ENCODE measurements around the gene ATG10. TPM values are rescaled to one million over a fixed set of nuclear protein-coding genes. Genes with fewer than 3 reads are reported as not detected.

ATG10 gene
- total and polyA plus RNA-seq, 4 donors, result 3.9 to 12.8 (median 8.7) TPM

DNA sequence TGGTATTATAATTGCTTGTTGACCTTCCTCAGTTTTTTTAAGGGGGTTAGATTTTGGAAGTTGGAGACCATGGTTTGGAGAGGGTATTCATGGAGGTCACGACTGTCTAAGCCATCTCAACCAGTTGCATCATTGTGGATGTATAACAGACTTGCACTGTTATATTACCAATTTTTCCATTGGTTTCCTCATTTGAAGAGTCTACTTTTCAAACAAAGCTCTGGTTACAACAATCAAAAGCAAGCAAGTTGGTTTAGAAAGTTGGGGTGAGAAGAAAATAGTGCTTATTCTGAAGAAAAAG is 203.0 kb downstream of the ATG10 start:
- intact Hi-C loops (cut with DNase I), result no loop called here
- no peaks in the 10 kb centered on the region for H3K4me1 ChIP-seq (ENCODE audit: control insufficient read depth in 1 of 2, insufficient read depth in 2 of 2, low read length in 2 of 2)
- ATAC-seq (ENCODE audit: low FRiP score) (no peak), DNase-seq (no peak)
- no peak overlapping the region for H3K4me3 ChIP-seq (ENCODE audit: low read length in 2 of 2)
- H3K36me3 ChIP-seq (ENCODE audit: control insufficient read depth in 1 of 2, insufficient read depth in 2 of 2, low read length in 1 of 2), result no peaks in the 10 kb centered on the region
- no peaks in the 10 kb centered on the region for H3K9me3 ChIP-seq (ENCODE audit: control insufficient read depth, low read length)
- no peaks in the 10 kb centered on the region for H3K27me3 ChIP-seq (ENCODE audit: control insufficient read depth in 1 of 2, insufficient read depth in 2 of 2, low read length in 1 of 2)
- WGBS, 2 donors, result 97 to 100% methylated on average over 1 of the region's 1 CpG
- no peak overlapping the region for H3K27ac ChIP-seq (ENCODE audit: low read depth in 1 of 2, low read length in 2 of 2)

GRCh38 chr5:82176115-82176814 is 204.4 kb downstream of the ATG10 start:
- H3K9me3 ChIP-seq (ENCODE audit: control insufficient read depth, low read length), result no peaks in the 10 kb centered on the region
- H3K27me3 ChIP-seq (ENCODE audit: control insufficient read depth in 1 of 2, insufficient read depth in 2 of 2, low read length in 1 of 2), result no peaks in the 10 kb centered on the region
- ATAC-seq (ENCODE audit: low FRiP score), result no peak
- no peak overlapping the region for H3K27ac ChIP-seq (ENCODE audit: low read depth in 1 of 2, low read length in 2 of 2)
- DNase-seq, result no peak
- no peaks in the 10 kb centered on the region for H3K36me3 ChIP-seq (ENCODE audit: control insufficient read depth in 1 of 2, insufficient read depth in 2 of 2, low read length in 1 of 2)
- intact Hi-C loops (cut with DNase I), result no loop called here
- H3K4me3 ChIP-seq (ENCODE audit: low read length in 2 of 2), result no peak overlapping the region
- 90 to 92% methylated on average over 8 of the region's 8 CpGs for WGBS, 2 donors
- no peaks in the 10 kb centered on the region for H3K4me1 ChIP-seq (ENCODE audit: control insufficient read depth in 1 of 2, insufficient read depth in 2 of 2, low read length in 2 of 2)

DNA sequence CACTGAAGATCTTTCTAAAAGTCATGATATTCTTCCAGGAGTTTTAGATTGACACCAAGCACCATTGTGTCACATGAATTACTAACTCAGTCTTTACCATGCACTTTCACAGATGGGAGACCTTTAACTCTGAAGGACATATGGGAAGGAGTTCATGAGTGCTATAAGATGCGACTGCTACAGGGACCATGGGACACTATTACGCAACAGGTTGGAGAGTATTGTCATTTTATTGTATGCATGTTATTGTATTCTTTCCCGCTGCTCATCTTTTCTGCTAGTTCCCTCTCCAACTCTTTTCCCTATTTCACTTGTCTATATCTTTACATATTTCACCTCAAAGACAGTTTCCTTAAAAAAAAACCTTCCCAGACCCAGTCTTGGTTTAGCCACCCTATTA is 206.6 kb downstream of the ATG10 start:
- Histone ChIP-seq H3K36me3 (ENCODE audit: control insufficient read depth in 1 of 2, insufficient read depth in 2 of 2, low read length in 1 of 2) (no peaks in the 10 kb centered on the region), H3K4me1 (ENCODE audit: control insufficient read depth in 1 of 2, insufficient read depth in 2 of 2, low read length in 2 of 2) (no peaks in the 10 kb centered on the region), H3K27ac (ENCODE audit: low read depth in 1 of 2, low read length in 2 of 2) (no peak overlapping the region), H3K9me3 (ENCODE audit: control insufficient read depth, low read length) (peaks cover 1% of the 10 kb centered on the region), H3K4me3 (ENCODE audit: low read length in 2 of 2) (no peak overlapping the region), H3K27me3 (ENCODE audit: control insufficient read depth in 1 of 2, insufficient read depth in 2 of 2, low read length in 1 of 2) (no peaks in the 10 kb centered on the region)
- 96 to 99% methylated on average over 3 of the region's 3 CpGs for WGBS, 2 donors
- ATAC-seq (ENCODE audit: low FRiP score) (no peak), DNase-seq (no peak)
- intact Hi-C loops (cut with DNase I), result no loop called here

- H3K4me1 ChIP-seq (ENCODE audit: control insufficient read depth in 1 of 2, insufficient read depth in 2 of 2, low read length in 2 of 2), result no peaks in the 10 kb centered on the region
- H3K27me3 ChIP-seq (ENCODE audit: control insufficient read depth in 1 of 2, insufficient read depth in 2 of 2, low read length in 1 of 2), result no peaks in the 10 kb centered on the region
- no peak overlapping the region for H3K4me3 ChIP-seq (ENCODE audit: low read length in 2 of 2)
- intact Hi-C loops (cut with DNase I), result no loop called here
- ATAC-seq (ENCODE audit: low FRiP score), result no peak
- no peaks in the 10 kb centered on the region for H3K36me3 ChIP-seq (ENCODE audit: control insufficient read depth in 1 of 2, insufficient read depth in 2 of 2, low read length in 1 of 2)
- WGBS, 2 donors, result 94 to 97% methylated on average over 2 of the region's 2 CpGs
- no peak overlapping the region for H3K27ac ChIP-seq (ENCODE audit: low read depth in 1 of 2, low read length in 2 of 2)
- H3K9me3 ChIP-seq (ENCODE audit: control insufficient read depth, low read length), result peaks cover 1% of the 10 kb centered on the region
- DNase-seq, result no peak
Observed at GRCh38 chr5:82182662-82183061, 210.8 kb downstream of the ATG10 start.

DNA sequence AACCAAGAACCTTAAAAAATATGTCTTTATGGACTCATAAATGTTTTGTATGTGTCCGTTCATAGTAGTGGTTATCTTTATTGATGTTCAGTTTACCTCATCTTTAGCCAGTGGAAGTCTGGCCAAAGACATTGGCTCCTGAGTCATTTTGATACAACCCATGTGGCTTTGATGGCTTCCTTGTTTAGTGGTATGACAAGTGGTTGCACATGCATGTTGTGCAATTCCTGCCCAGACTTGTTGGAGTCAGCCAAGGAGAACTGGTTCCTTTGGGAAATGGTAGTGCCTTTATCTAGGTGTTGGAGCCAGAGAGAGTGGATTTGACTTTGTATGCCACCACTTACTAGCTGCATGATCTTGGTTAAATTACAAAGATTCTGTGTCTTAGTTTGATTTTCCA is 212.0 kb downstream of the ATG10 start:
- Histone ChIP-seq H3K9me3 (ENCODE audit: control insufficient read depth, low read length) (peaks cover 1% of the 10 kb centered on the region), H3K4me3 (ENCODE audit: low read length in 2 of 2) (no peak overlapping the region), H3K27ac (ENCODE audit: low read depth in 1 of 2, low read length in 2 of 2) (no peak overlapping the region), H3K36me3 (ENCODE audit: control insufficient read depth in 1 of 2, insufficient read depth in 2 of 2, low read length in 1 of 2) (no peaks in the 10 kb centered on the region), H3K4me1 (ENCODE audit: control insufficient read depth in 1 of 2, insufficient read depth in 2 of 2, low read length in 2 of 2) (no peaks in the 10 kb centered on the region), H3K27me3 (ENCODE audit: control insufficient read depth in 1 of 2, insufficient read depth in 2 of 2, low read length in 1 of 2) (no peaks in the 10 kb centered on the region)
- intact Hi-C loops (cut with DNase I), result no loop called here
- WGBS, 2 donors, result 88 to 92% methylated on average over 1 of the region's 1 CpG
- no peak for ATAC-seq (ENCODE audit: low FRiP score)
- DNase-seq, result no peak

DNA sequence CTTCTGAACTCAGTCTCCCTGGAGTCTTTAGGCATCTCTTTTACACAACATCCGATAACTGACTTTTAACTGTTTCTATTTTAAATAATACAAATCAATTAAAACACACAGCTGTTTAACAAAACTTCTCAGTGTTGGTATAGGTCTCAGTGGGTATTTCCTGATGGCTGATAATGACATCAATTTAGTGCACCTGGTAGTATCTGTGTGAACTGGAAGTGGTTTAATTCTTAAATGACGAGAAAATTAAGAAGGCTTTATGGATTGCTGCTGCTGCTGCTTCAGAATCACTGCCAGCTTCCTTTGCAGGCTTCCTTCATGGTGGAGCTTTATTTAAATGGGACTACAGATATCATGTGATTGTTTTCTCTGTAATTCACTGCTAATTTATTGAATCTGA is 214.0 kb downstream of the ATG10 start:
- intact Hi-C loops (cut with DNase I), result no loop called here
- no peak for ATAC-seq (ENCODE audit: low FRiP score)
- Histone ChIP-seq H3K4me3 (ENCODE audit: low read length in 2 of 2) (no peak overlapping the region), H3K4me1 (ENCODE audit: control insufficient read depth in 1 of 2, insufficient read depth in 2 of 2, low read length in 2 of 2) (no peaks in the 10 kb centered on the region), H3K27me3 (ENCODE audit: control insufficient read depth in 1 of 2, insufficient read depth in 2 of 2, low read length in 1 of 2) (no peaks in the 10 kb centered on the region), H3K36me3 (ENCODE audit: control insufficient read depth in 1 of 2, insufficient read depth in 2 of 2, low read length in 1 of 2) (no peaks in the 10 kb centered on the region), H3K27ac (ENCODE audit: low read depth in 1 of 2, low read length in 2 of 2) (no peak overlapping the region), H3K9me3 (ENCODE audit: control insufficient read depth, low read length) (peaks cover 1% of the 10 kb centered on the region)
- 88 to 89% methylated on average over 2 of the region's 2 CpGs for WGBS, 2 donors
- DNase-seq, result no peak

- intact Hi-C loops (cut with DNase I), result no loop called here
- Histone ChIP-seq H3K27me3 (ENCODE audit: control insufficient read depth in 1 of 2, insufficient read depth in 2 of 2, low read length in 1 of 2) (no peaks in the 10 kb centered on the region), H3K36me3 (ENCODE audit: control insufficient read depth in 1 of 2, insufficient read depth in 2 of 2, low read length in 1 of 2) (no peaks in the 10 kb centered on the region), H3K4me3 (ENCODE audit: low read length in 2 of 2) (no peak overlapping the region), H3K4me1 (ENCODE audit: control insufficient read depth in 1 of 2, insufficient read depth in 2 of 2, low read length in 2 of 2) (no peaks in the 10 kb centered on the region), H3K9me3 (ENCODE audit: control insufficient read depth, low read length) (no peaks in the 10 kb centered on the region), H3K27ac (ENCODE audit: low read depth in 1 of 2, low read length in 2 of 2) (no peak overlapping the region)
- no peak for ATAC-seq (ENCODE audit: low FRiP score)
- DNase-seq, result no peak
- WGBS, 2 donors, result 76 to 80% methylated on average over 1 of the region's 1 CpG
Observed at GRCh38 chr5:82197550-82197949, 225.7 kb downstream of the ATG10 start.

DNA sequence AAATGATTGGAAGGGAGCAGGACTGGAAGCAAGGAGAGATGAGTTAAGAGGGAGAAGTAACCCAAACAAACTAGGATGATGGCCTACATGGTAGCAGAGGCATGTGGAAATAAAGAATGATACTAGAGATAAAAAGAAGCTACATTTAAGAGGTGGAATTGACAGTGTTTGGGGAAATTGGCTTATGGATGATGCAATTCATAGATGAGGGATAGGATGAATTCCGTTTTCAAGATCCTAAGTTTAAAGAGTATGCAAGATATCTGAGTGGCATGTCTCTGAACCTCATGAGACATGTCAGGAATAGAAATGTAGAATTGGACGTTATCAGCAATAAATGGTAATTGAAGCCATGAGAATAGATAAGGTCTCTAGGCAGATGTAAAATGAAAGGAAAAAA is 232.7 kb downstream of the ATG10 start:
- Histone ChIP-seq H3K4me3 (ENCODE audit: low read length in 2 of 2) (no peak overlapping the region), H3K36me3 (ENCODE audit: control insufficient read depth in 1 of 2, insufficient read depth in 2 of 2, low read length in 1 of 2) (no peaks in the 10 kb centered on the region), H3K9me3 (ENCODE audit: control insufficient read depth, low read length) (no peaks in the 10 kb centered on the region), H3K27ac (ENCODE audit: low read depth in 1 of 2, low read length in 2 of 2) (no peak overlapping the region), H3K4me1 (ENCODE audit: control insufficient read depth in 1 of 2, insufficient read depth in 2 of 2, low read length in 2 of 2) (no peaks in the 10 kb centered on the region), H3K27me3 (ENCODE audit: control insufficient read depth in 1 of 2, insufficient read depth in 2 of 2, low read length in 1 of 2) (no peaks in the 10 kb centered on the region)
- intact Hi-C loops (cut with DNase I), result no loop called here
- DNase-seq (no peak), ATAC-seq (ENCODE audit: low FRiP score) (no peak)
- WGBS, 2 donors, result 79 to 89% methylated on average over 2 of the region's 2 CpGs

GRCh38 chr5:82205005-82205404 is 233.2 kb downstream of the ATG10 start:
- H3K4me3 ChIP-seq (ENCODE audit: low read length in 2 of 2), result no peak overlapping the region
- H3K36me3 ChIP-seq (ENCODE audit: control insufficient read depth in 1 of 2, insufficient read depth in 2 of 2, low read length in 1 of 2), result no peaks in the 10 kb centered on the region
- H3K27ac ChIP-seq (ENCODE audit: low read depth in 1 of 2, low read length in 2 of 2), result no peak overlapping the region
- intact Hi-C loops (cut with DNase I), result no loop called here
- WGBS, 2 donors, result 92 to 94% methylated on average over 2 of the region's 2 CpGs
- ATAC-seq (ENCODE audit: low FRiP score) (no peak), DNase-seq (no peak)
- no peaks in the 10 kb centered on the region for H3K4me1 ChIP-seq (ENCODE audit: control insufficient read depth in 1 of 2, insufficient read depth in 2 of 2, low read length in 2 of 2)
- H3K9me3 ChIP-seq (ENCODE audit: control insufficient read depth, low read length), result no peaks in the 10 kb centered on the region
- no peaks in the 10 kb centered on the region for H3K27me3 ChIP-seq (ENCODE audit: control insufficient read depth in 1 of 2, insufficient read depth in 2 of 2, low read length in 1 of 2)

Data from aorta (tissue), 5 donors.